DOHH2 (cell line): ENCODE data around the gene ODF2.

Experiments used
- EZH2phosphoT487 ChIP-seq: fragments of 200-600 bp; sonication (generic); IDR thresholded peaks from 2 replicates; pipeline ENCODE4 v1.6.1; 2017; ENCODE audit warnings: borderline replicate concordance, mild to moderate bottlenecking, antibody characterized with exemption, low read length, moderate library complexity, mixed read lengths
- TF ChIP-seq, protein P1 (sequence below): fragments of 200-600 bp; sonication (generic); IDR thresholded peaks from one replicate; pipeline ENCODE4 v1.5.1; 2014; ENCODE audit warnings: antibody characterized with exemption, mild to moderate bottlenecking, low read depth, low read length; ENCODE audit not compliant: poor library complexity, severe bottlenecking

DNA sequence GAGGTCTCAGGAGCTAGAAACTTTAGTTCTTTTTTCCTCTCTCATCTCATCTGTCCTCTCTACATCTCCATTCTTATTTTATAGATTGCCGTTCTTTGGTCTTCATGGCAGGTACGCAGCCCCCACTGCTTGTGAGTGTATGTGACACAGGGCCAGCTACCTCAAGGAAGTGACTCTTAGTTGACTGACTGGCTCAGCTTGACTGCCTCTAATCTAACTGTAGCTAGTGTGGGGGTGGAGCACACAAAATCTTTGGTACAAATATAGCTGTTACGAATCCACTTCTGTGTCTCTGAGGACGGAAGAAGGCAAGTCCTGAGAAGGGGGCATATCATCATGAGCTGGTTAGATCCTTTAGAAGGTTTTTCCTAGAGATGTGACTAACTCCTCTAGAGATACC, 76.8 kb downstream of the ODF2 start:
- TF ChIP-seq, protein P1, sequence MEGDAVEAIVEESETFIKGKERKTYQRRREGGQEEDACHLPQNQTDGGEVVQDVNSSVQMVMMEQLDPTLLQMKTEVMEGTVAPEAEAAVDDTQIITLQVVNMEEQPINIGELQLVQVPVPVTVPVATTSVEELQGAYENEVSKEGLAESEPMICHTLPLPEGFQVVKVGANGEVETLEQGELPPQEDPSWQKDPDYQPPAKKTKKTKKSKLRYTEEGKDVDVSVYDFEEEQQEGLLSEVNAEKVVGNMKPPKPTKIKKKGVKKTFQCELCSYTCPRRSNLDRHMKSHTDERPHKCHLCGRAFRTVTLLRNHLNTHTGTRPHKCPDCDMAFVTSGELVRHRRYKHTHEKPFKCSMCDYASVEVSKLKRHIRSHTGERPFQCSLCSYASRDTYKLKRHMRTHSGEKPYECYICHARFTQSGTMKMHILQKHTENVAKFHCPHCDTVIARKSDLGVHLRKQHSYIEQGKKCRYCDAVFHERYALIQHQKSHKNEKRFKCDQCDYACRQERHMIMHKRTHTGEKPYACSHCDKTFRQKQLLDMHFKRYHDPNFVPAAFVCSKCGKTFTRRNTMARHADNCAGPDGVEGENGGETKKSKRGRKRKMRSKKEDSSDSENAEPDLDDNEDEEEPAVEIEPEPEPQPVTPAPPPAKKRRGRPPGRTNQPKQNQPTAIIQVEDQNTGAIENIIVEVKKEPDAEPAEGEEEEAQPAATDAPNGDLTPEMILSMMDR, result no peak
- TF ChIP-seq EZH2phosphoT487, result no peak
